GM18951 (cell line): ENCODE measurements around the gene MTSS2.

ENCODE experiments used
- POLR2A ChIP-seq: IDR thresholded peaks from 4 replicates; pipeline ENCODE4 v1.6.1; 2011; ENCODE audit warnings: mild to moderate bottlenecking; ENCODE audit not compliant: insufficient read length, insufficient read depth; ENCODE audit errors: extremely low read depth
- in situ Hi-C: fragments of 300-500 bp; cut with MboI; formaldehyde crosslinking; loops from one replicate; pipeline ENCODE4 v1.12.0; 2022; ENCODE audit warnings: low sequenced_read_pairs, mixed read lengths, inconsistent platforms; ENCODE audit not compliant: unreplicated experiment

The MTSS2 gene

DNA sequence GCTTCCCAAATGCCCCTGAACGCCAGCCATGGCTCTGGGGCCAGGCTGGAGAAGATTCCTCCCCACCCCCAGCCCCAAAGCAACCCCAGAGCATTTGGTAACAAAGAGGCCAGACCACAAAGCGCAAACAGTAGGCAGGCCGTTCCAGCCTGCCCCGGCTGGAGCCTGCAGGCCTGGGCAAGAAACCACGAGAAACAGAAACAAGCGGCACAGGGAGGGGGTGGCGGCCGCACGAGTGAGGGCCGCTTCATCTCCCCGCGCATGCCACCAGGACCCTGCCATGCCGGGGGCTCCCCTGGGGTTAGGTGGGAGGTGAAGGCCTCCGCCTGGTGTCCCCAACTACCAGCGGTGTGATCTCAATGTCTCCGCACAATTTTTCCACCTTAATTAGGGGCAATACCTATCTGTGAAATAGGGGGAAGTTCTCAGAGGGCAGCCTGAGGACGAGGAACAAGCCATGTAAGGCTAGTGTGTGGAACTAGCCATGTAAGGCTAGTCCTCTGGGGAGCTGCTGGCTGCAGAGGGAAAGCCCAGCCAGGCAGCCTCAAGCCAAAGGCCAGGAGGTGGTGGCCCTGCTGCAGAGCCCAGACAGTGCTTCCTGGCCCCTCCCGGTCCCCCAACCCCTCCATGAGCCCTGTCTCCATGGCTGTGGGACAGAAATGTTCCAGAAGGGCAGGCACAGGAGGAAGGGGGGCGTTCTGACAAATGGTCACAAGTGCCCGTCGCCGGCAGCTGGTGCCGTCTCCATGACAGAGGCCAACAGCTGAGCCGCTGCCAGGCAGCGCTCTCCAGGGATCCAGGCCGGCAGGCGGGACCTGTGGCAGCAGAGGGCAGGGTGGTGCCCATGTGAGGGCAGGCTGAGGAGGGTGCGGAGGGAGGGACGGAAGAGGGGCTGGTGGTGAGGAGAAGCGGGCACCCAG is 14.5 kb upstream of the MTSS2 start:
- in situ Hi-C loops, result no loop called here
- TF ChIP-seq POLR2A, result no peak

DNA sequence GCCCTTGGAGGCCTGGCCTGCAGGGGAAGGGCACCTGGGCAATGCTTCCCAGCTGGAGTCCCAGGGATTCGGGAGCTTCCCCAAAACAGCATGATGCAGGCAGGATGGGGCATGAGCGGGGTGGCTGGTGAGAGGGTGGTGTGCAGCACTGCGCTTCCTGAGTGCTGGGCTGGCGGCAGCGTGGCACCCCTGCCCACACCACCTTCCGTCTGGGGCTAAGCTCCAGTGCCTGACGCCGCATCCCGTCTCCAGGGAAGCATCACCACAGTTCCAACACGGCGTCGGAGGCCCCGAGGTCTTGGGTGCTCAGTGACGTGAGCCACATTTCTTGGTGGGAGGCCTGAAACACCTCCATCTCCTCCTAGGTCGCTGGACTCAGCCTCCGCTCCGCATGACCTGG is 13.8 kb upstream of the MTSS2 start:
- in situ Hi-C loops, result no loop called here
- no peak for TF ChIP-seq POLR2A

DNA sequence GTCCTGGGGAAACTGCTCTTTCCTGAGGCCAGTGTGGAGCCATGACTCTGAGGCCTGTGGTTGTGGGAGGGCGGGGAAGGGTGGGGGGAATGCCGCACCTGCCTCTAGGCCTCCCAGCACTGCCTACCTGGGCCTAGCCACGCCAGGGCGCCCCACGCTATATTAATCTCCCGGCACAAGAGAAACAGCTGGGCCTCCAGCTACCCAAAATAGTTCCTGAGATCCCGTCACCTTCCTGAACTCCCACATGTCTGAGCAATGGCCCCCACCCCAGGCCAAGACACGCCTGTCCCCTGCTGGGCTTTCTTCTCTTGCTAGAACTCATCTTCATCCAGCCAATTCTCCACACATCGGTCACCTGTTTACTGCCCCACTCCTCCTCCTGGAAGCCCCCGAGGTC is 13.0 kb upstream of the MTSS2 start:
- in situ Hi-C loops, result no loop called here
- no peak for TF ChIP-seq POLR2A

GRCh38 chr16:70697594-70698170 is 11.8 kb upstream of the MTSS2 start:
- no peak for TF ChIP-seq POLR2A
- in situ Hi-C loops, result no loop called here

- in situ Hi-C loops, result no loop called here
- no peak for TF ChIP-seq POLR2A
Measured at GRCh38 chr16:70696952-70697593, 11.2 kb upstream of the MTSS2 start.

DNA sequence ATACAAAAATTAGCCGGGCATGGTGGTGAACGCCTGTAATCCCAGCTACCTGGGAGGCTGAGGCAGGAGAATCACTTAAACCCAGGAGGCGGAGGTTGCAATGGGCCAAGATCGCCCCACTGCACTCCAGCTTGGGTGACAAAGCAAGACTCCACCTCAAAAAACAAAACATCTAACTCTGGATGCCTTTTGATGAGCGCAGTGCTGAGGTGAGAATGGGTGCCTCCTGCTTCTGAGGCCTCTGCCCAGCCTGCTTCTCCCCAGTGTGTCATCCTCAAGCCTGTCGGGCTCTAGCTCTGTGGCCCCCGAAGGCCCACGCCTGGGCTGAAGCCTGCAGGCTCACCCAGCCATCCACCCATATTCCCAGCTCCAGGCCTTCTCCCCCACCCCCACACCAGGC is 10.5 kb upstream of the MTSS2 start:
- TF ChIP-seq POLR2A, result no peak
- in situ Hi-C loops, result no loop called here

GRCh38 chr16:70695331-70696070 is 9.6 kb upstream of the MTSS2 start:
- in situ Hi-C loops, result no loop called here
- no peak for TF ChIP-seq POLR2A

- in situ Hi-C loops, result no loop called here
- TF ChIP-seq POLR2A, result no peak
Measured at GRCh38 chr16:70694868-70695218, 9.0 kb upstream of the MTSS2 start.

GRCh38 chr16:70694088-70694867 is 8.4 kb upstream of the MTSS2 start:
- no peak for TF ChIP-seq POLR2A
- in situ Hi-C loops, result no loop called here

DNA sequence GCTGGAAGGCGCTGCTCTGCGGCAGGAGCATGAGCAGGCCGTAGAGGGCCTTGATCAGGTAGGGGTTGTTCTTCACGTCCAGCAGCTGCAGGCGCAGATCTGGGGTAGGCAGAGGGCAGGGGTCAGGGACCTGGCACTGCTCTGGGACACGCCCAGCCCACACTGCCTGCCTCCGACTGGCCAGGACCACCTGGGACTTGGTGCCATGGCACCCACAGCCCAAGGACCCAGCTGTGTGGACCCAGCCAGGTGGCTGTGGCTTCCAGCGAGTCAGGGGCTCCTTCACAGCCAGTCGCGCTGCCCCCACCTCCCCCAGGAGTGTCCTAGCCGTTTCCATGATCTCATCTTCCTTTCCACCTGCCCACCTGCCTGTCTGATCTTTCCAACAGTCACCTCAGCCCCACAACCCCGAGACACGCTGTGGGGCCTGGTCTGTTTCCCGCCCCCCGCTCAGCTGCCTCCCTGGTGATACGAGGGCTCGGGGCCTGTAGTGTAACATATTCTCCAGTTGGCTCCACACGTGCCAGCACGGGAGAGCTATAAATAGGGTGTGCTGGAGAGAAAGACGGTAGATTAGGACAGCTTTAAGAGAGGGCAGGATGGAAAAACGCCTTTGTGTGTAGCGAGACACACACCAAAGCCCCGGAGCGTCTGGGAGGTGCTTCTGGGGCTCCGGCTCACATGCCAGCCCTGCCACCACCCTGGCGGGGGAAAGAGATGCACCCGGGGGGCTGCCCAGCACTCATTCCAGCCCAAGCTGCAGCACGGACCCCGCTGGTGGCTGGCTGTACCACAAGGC is 7.2 kb upstream of the MTSS2 start:
- no peak for TF ChIP-seq POLR2A
- in situ Hi-C loops, result no loop called here

DNA sequence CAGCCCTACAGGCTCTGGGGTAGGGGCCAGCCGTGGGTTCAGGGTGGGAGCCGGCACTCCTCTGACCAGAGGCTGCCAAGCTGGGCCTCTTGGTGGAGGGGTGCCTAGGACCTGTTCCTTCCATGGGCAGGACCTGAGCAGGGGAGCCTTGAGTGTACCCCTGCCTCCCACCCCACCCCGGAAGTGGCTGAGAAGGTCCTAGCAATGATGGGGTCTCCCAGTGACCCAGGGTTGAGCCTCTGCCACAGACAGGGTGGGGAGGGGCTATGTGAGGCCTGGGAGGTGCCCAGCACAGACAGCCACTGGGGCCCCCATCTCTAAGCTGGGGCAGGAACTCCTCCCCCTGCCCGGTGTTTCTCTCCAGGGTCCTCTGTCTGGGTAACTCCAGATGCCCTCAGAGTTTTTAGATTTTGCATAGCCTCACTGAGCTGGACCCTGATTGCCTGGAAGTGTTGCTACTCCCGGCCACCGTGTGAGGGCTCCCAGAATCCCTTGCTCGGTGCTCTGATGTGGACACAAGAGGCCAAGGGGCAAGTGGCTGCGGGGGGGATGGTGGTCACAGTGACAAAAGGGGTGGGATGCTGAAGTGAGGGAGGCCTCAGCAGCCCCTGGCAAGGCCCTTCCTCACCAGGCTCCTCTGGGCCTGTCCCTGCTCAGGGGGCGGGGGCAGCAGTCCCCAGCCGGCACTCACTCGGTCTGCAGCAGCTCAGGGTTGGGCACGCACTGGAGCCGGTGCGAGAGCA is 6.4 kb upstream of the MTSS2 start:
- no peak for TF ChIP-seq POLR2A
- in situ Hi-C loops, result no loop called here
